Measurements from ENCODE around the gene PSAPL1. TPM values are rescaled to one million over a fixed set of nuclear protein-coding genes. Genes with fewer than 3 reads are reported as not detected.

PSAPL1 gene
- polyA plus RNA-seq, 1 of the 3 experiments (the other 2 are of a cell fraction): 0.03 TPM

- TF ChIP-seq, protein P1, sequence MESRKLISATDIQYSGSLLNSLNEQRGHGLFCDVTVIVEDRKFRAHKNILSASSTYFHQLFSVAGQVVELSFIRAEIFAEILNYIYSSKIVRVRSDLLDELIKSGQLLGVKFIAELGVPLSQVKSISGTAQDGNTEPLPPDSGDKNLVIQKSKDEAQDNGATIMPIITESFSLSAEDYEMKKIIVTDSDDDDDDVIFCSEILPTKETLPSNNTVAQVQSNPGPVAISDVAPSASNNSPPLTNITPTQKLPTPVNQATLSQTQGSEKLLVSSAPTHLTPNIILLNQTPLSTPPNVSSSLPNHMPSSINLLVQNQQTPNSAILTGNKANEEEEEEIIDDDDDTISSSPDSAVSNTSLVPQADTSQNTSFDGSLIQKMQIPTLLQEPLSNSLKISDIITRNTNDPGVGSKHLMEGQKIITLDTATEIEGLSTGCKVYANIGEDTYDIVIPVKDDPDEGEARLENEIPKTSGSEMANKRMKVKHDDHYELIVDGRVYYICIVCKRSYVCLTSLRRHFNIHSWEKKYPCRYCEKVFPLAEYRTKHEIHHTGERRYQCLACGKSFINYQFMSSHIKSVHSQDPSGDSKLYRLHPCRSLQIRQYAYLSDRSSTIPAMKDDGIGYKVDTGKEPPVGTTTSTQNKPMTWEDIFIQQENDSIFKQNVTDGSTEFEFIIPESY (IDR thresholded peaks at IDR 0.05; ENCODE audit: borderline replicate concordance, low read depth): no peak
- TF ChIP-seq USF2 (IDR thresholded peaks at IDR 0.05; ENCODE audit: borderline replicate concordance, low read depth, low read length) (no peak), FOXM1 (IDR thresholded peaks at IDR 0.05; ENCODE audit: low read depth) (no peak), SIN3A (IDR thresholded peaks at IDR 0.05; ENCODE audit: borderline replicate concordance, low read depth, low read length) (no peak), RAD21 (IDR thresholded peaks at IDR 0.05; ENCODE audit: low read length) (no peak), USF1 (IDR thresholded peaks at IDR 0.05; ENCODE audit: borderline replicate concordance, low read depth) (no peak), RXRA (IDR thresholded peaks at IDR 0.05; ENCODE audit: borderline replicate concordance, low read depth) (no peak), CHD2 (IDR thresholded peaks at IDR 0.05; ENCODE audit: low read length, partially characterized antibody) (no peak)
- TF ChIP-seq, protein P2, sequence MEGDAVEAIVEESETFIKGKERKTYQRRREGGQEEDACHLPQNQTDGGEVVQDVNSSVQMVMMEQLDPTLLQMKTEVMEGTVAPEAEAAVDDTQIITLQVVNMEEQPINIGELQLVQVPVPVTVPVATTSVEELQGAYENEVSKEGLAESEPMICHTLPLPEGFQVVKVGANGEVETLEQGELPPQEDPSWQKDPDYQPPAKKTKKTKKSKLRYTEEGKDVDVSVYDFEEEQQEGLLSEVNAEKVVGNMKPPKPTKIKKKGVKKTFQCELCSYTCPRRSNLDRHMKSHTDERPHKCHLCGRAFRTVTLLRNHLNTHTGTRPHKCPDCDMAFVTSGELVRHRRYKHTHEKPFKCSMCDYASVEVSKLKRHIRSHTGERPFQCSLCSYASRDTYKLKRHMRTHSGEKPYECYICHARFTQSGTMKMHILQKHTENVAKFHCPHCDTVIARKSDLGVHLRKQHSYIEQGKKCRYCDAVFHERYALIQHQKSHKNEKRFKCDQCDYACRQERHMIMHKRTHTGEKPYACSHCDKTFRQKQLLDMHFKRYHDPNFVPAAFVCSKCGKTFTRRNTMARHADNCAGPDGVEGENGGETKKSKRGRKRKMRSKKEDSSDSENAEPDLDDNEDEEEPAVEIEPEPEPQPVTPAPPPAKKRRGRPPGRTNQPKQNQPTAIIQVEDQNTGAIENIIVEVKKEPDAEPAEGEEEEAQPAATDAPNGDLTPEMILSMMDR (IDR thresholded peaks at IDR 0.05): no peak
These were observed 42.9 kb downstream of the PSAPL1 start (continued) for GRCh38 chr4:7391637-7392437.

GRCh38 chr4:7390906-7391636 is 43.7 kb downstream of the PSAPL1 start:
- no peaks in the 10 kb centered on the region for H3F3A ChIP-seq (replicated peaks; ENCODE audit: insufficient read depth)
- no peaks in the 10 kb centered on the region for H3K36me3 ChIP-seq (replicated peaks in 1 of 2; ENCODE audit: control insufficient read depth in 1 of 2, insufficient read depth in 2 of 2, low read length in 1 of 2)
- POLR2A ChIA-PET: no interaction called here
- no peaks in the 10 kb centered on the region; a peak in 1 of 4 replicates for H3K4me1 ChIP-seq (ENCODE audit: control insufficient read depth in 1 of 2, insufficient read depth in 2 of 2, low read depth in 1 of 2, low read length in 1 of 2)
- H3K27ac ChIP-seq (ENCODE audit: low read depth in 2 of 2, low read length in 1 of 2): no peak overlapping the region
- 65% methylated on average over 15 of the region's 18 CpGs for WGBS (ENCODE audit: low lambda C conversion rate)
- peak; percentile 5 for DNase-seq
- H4K20me1 ChIP-seq (ENCODE audit: insufficient read depth): no peaks in the 10 kb centered on the region
- H3K9ac ChIP-seq: no peak overlapping the region
- no peak overlapping the region for H2AFZ ChIP-seq (ENCODE audit: low read depth)
- H3K4me2 ChIP-seq: no peak overlapping the region
- H3K27me3 ChIP-seq (ENCODE audit: insufficient read depth): peaks cover 12% of the 10 kb centered on the region; the same call in 1 of the 2 replicates
- no peaks in the 10 kb centered on the region for H3K9me3 ChIP-seq
- CTCF ChIA-PET: interaction anchor here (0.6 kb wide), 1 partner anchor 373 kb away, joined by 3 read pairs; no protein-coding TSS in a partner anchor
- TF ChIP-seq EZH2phosphoT487 (IDR thresholded peaks at IDR 0.05; ENCODE audit: borderline replicate concordance, low read depth) (no peak), ELF1 (IDR thresholded peaks at IDR 0.05) (no peak), USF2 (IDR thresholded peaks at IDR 0.05; ENCODE audit: borderline replicate concordance, low read depth, low read length) (no peak), TCF12 (IDR thresholded peaks at IDR 0.05) (no peak), FOXM1 (IDR thresholded peaks at IDR 0.05; ENCODE audit: low read depth) (no peak), SIN3A (IDR thresholded peaks at IDR 0.05; ENCODE audit: borderline replicate concordance, low read depth, low read length) (no peak), USF1 (IDR thresholded peaks at IDR 0.05; ENCODE audit: borderline replicate concordance, low read depth) (no peak), NRF1 (IDR thresholded peaks at IDR 0.05; ENCODE audit: low read depth, low read length) (no peak), PBX3 (IDR thresholded peaks at IDR 0.05) (no peak), TEAD4 (IDR thresholded peaks at IDR 0.05; ENCODE audit: borderline replicate concordance, insufficient read depth) (no peak), RAD21 (IDR thresholded peaks at IDR 0.05; ENCODE audit: low read length) (no peak), GABPA (IDR thresholded peaks at IDR 0.05; ENCODE audit: low read depth) (no peak)
- no peak overlapping the region for H3K4me3 ChIP-seq (ENCODE audit: low read depth in 2 of 2, low read length in 1 of 2)
- no peaks in the 10 kb centered on the region for H3K79me2 ChIP-seq (ENCODE audit: insufficient read depth)
- H3K9me2 ChIP-seq: no peaks in the 10 kb centered on the region
